Endothelial cell of umbilical vein (primary cell): ENCODE measurements around the gene HDAC4.

Source experiments
- CTCF ChIP-seq, 2 donors: IDR thresholded peaks; 1 replicate in 1 of 2; 2 replicates in 1 of 2; pipeline ENCODE4 v1.5.1; 2011; ENCODE audit warnings: low read length in 2 of 2, mild to moderate bottlenecking in 2 of 2, moderate library complexity in 2 of 2, control low read depth in 1 of 2, inconsistent platforms in 1 of 2, low read depth in 1 of 2; ENCODE audit not compliant: insufficient read depth in 1 of 2; ENCODE audit errors: extremely low read depth in 1 of 2
- EZH2 ChIP-seq: IDR thresholded peaks from 2 replicates; pipeline ENCODE4 v1.6.1; 2012; ENCODE audit warnings: borderline replicate concordance, low read depth, mild to moderate bottlenecking, moderate library complexity, low read length, inconsistent platforms; ENCODE audit not compliant: severe bottlenecking
- POLR2A ChIP-seq: IDR thresholded peaks from 2 replicates; pipeline ENCODE4 v1.6.1; 2012; ENCODE audit warnings: low read depth, mild to moderate bottlenecking, control low read depth, low read length
- POLR2AphosphoS5 ChIP-seq: IDR thresholded peaks from 2 replicates; pipeline ENCODE4 v1.6.1; 2012; ENCODE audit warnings: low read depth, mild to moderate bottlenecking, control low read depth, low read length, moderate library complexity; ENCODE audit not compliant: insufficient read depth
- TF ChIP-seq, protein P1 (sequence below): IDR thresholded peaks from 2 replicates; pipeline ENCODE4 v1.6.1; 2011; ENCODE audit not compliant: insufficient read depth, insufficient read length

GRCh38 chr2:239365782-239366435 lies 34.9 kb downstream of the HDAC4 start:
- TF ChIP-seq POLR2AphosphoS5 (no peak), CTCF (IDR thresholded peaks at IDR 0.05; ENCODE audit: extremely low read depth in 1 of 2, insufficient read depth in 1 of 2, low read depth in 1 of 2, low read length in 2 of 2) (no peak), POLR2A (no peak), EZH2 (no peak)
- TF ChIP-seq, protein P1, sequence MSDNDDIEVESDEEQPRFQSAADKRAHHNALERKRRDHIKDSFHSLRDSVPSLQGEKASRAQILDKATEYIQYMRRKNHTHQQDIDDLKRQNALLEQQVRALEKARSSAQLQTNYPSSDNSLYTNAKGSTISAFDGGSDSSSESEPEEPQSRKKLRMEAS, result no peak
